Stimulated activated CD8-positive, alpha-beta memory T cell treated with anti-CD3 and anti-CD28 coated beads, Interleukin-4, amount 100 ng/mL, for 48 hours (primary cell): Measurements from ENCODE around the gene FBLN5.
A peak's percentile ranks its signal among the peaks of the same experiment; 100 is the strongest.
"Not testable (repeated sequence)": the region's sequence is repeated elsewhere in the genome, so short reads cannot be mapped to it uniquely, and the experiment has no call there.

ENCODE experiments used
- DNase-seq: peaks from one replicate; pipeline ENCODE4 v3.0.0-alpha.2; 2020

The FBLN5 gene

GRCh38 chr14:91882776-91883175, 64.7 kb downstream of the FBLN5 start:
- DNase-seq: no peak

DNA sequence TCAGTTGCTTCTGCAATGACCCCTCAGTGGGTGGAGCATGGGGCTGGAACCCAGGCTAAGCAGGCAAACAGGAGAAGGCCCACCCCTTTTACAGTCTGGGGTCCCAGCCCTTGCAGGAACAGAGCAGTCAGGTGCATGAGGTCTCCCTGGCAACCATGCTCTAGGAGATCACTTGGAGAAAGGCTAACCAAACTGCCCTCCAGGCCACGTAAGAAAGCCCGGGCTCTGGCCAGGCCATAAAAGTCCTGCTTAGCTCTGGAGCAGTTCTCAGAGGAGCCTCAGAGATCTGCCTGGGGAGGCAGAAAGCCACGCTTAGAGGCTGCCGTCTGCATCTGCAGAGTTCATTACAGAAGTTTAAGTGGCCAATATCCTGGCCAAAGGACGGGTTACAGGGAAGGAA, 65.1 kb downstream of the FBLN5 start:
- no peak for DNase-seq

GRCh38 chr14:91879196-91879595, 68.3 kb downstream of the FBLN5 start:
- no peak for DNase-seq

GRCh38 chr14:91878274-91878673, 69.2 kb downstream of the FBLN5 start:
- no peak for DNase-seq

GRCh38 chr14:91877376-91877915, 70.0 kb downstream of the FBLN5 start:
- DNase-seq: no peak

DNA sequence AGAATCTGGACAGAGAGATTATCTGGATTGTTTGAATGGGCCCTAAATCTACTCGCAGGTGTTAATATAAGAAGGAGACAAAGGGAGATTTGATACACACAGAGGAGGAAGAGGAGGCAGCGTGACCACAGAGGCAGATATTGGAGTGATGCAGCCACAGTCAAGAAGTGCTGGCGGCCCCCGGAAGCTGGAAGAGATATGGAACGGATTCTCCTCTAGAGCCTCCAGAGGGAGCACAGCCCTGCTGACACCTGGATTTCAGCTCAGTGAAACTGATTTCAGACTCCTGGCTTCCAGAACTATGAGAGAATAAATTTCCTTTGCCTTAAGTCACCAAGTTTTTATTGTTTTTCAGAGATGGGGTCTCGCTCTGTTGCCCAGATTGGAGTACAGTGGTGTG, 71.0 kb downstream of the FBLN5 start:
- DNase-seq: no peak

GRCh38 chr14:91875525-91876286, 71.8 kb downstream of the FBLN5 start:
- DNase-seq: no peak

DNA sequence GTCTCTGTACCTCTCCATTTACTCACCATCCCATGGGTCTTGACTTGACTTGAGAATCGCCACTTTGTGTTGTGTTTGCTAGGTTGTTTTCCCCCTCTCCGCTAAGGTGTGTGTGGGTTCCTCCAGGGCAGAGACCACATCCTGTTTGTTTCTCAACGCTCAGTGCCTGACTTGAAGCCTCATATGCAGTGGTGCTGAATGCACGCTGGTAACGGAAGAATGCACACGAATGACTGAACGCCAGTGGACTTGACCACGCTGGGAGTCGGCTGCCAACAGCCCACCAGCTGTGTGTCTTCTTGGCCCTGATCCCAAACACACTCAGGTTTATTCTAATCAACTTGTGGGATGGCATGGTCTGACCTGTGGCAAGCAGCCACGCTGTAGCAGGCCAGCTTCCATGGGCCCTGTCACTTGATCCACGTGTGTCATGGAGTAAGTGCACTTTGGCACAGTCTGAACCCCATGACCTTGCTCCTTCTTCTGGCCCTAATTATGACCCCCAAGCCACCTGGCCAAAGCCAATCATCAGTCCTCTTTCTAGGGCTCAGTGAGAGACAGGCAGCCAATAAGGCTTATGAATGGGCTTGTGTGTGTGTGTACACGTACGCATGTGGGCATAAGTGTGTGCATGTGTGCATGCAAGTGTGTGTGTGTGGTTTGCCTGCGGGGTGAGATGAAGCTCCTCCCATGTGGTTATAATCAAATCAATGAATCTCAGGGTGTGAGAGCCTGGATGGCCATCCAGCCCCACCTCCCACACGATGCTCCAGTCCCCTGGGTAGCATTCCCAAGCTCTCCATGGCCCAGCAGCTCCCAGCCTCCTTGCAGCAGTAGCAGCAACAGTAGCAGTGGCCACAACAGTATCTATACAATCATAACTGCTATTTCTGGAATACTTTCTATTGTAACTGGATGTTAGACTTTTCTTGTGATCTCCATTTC, 73.8 kb downstream of the FBLN5 start:
- DNase-seq: peak; percentile 60

GRCh38 chr14:91872517-91873470, 74.7 kb downstream of the FBLN5 start:
- DNase-seq: no peak

- DNase-seq: peak; percentile 51
Observed at GRCh38 chr14:91872011-91872501, 75.4 kb downstream of the FBLN5 start.

DNA sequence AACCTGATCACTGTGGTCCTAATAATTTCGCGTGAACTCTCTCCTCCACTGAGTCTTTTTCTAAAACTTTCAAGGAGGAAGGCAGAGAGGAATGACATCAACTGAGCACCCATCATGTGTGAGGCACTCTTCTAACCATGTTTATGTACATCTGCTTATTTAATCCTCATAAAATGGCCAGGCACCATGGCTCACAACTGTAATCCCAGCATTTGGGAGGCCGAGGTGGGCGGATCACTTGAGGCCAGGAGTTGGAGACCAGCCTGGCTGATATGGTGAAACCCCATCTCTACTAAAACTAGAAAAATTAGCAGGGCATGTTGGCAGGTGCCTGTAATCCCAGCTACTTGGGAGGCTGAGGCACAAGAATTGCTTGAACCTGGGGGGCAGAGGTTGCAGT, 76.1 kb downstream of the FBLN5 start:
- DNase-seq: not testable (repeated sequence)

- DNase-seq: no peak
Observed at GRCh38 chr14:91870890-91871289, 76.6 kb downstream of the FBLN5 start.

DNA sequence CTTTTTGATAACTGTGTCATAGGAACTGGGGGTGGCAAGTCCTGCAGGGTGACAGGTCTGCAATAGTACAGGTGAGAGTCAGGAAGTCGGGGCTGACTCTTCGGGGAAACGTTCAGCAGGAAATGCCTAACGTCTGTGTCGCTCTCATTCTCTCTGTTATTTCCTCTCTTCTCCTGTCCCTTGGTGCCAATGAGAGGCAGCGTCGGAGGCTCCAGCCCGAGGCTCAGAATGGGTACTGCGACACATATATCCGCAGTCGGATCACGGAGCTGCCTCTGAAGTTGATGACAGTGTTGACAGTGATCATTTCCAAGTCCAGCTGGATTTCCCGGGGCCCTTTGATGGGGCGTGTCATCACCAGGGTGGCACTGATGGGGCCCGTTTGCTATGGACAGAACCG, 77.5 kb downstream of the FBLN5 start:
- DNase-seq: peak; percentile 53

DNA sequence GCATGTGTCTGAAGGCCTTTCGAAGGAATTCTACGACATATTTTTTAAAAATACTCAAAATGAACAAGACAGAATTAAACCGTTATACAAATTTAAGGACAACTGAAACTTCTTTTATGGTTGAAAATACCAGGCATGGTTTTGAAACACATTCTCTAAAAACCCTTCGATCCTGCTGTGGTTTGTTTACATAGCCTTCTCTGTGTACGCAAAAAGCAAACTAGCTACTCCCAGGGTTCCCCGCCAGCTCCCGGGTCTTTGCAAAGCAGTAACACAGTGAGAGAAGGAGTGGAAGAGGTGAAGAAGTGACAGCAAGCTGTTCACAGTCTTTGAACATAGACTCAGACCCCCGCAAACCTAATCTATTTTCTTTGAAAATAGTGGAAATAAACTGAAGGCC, 77.9 kb downstream of the FBLN5 start:
- no peak for DNase-seq

- DNase-seq: peak; percentile 63
Observed at GRCh38 chr14:91867316-91867988, 80.0 kb downstream of the FBLN5 start, which contains the start of gene TC2N. Gene TC2N (minus strand): TSS chr14:91867536. CDS start chr14:91813769, 53,767 bp downstream.

DNA sequence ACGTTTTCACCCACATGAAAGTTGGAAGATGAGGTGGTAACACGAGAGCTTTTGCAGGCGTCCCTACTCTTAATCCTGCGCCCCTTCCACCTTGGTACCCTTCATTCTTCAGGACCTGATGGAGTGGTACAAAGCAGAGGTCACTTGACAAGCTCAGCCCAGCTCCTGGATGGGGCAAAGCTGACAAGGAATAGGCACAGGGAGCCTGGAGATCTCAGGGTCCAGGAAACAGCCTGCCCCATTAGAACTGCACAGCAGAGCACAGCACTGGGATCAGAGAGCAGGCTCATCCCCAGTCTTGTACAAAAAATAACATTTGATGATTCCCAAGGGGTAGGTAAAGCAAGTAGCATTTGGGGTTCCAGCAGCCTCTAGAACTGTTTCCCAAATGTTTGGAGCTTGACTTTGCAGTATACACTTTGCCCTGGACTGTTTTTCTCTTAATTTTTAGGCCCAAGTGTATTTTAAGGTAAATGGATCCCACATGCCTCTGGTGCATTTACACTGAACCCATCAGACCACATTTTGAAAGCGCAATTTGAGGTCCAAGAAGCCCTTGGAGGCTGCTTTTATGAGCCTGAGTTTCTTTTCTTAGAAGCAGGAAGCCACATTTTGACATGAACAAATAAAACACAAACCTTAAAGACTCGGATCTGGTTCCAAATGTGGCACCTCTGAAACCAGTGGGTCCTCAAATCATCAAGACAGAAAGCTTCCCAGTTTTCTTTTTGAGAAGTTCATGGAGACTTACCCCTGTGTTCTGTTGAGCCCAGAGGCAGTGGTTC, 80.8 kb downstream of the FBLN5 start:
- DNase-seq: no peak

GRCh38 chr14:91866061-91866460, 81.4 kb downstream of the FBLN5 start:
- DNase-seq: peak; percentile 63

- no peak for DNase-seq
Observed at GRCh38 chr14:91862417-91862816, 85.1 kb downstream of the FBLN5 start.

- DNase-seq: no peak
Observed at GRCh38 chr14:91861091-91861490, 86.4 kb downstream of the FBLN5 start.

DNA sequence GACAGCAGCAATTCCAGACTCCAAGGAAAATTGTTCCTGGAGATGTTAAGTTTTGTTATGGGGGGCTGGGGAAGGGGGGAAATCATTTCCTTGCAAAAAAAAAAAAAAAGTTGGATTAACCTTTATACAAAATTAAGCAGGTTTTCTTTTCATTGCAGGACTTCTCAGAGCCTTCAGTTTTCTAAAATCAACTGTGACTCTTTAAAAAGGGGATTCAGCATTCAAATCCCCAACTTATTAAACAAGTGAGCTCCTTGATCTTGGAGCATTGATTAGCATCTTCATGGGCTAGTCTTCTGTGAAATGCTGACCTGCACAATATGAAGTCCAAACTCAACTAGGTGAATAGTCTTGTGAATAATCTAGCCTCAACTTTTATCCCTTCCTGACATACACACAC, 87.3 kb downstream of the FBLN5 start:
- DNase-seq: no peak
